H9 (cell line): ENCODE data around the gene TFF1. TPM values are rescaled to one million over a fixed set of nuclear protein-coding genes. Genes with fewer than 3 reads are reported as not detected.

ENCODE experiments used
- DNase-seq: peaks from one replicate; pipeline ENCODE4 v3.0.0-alpha.2; 2017
- H2AFZ ChIP-seq: one replicate; pipeline ENCODE4 v1.6.1; 2013; ENCODE audit warnings: mild to moderate bottlenecking, low read length, control low read depth, moderate library complexity
- H2AK5ac ChIP-seq: 2 replicates; pipeline ENCODE4 v1.6.1; 2013; ENCODE audit warnings: low read length, control low read depth, mixed read lengths; ENCODE audit not compliant: insufficient read length
- H2BK120ac ChIP-seq: one replicate; pipeline ENCODE4 v1.6.1; 2013; ENCODE audit warnings: low read depth, mild to moderate bottlenecking, low read length, control low read depth, inconsistent platforms; ENCODE audit not compliant: poor library complexity, severe bottlenecking
- H2BK12ac ChIP-seq: 2 replicates; pipeline ENCODE4 v1.6.1; 2013; ENCODE audit warnings: low read length, control low read depth, mixed read lengths, low read depth; ENCODE audit not compliant: insufficient read length
- H2BK15ac ChIP-seq: 2 replicates; pipeline ENCODE4 v1.6.1; 2013; ENCODE audit warnings: low read depth, low read length, control low read depth
- H2BK20ac ChIP-seq: one replicate; pipeline ENCODE4 v1.6.1; 2013; ENCODE audit warnings: low read depth, mild to moderate bottlenecking, low read length, control low read depth, inconsistent platforms; ENCODE audit not compliant: poor library complexity, severe bottlenecking
- H2BK5ac ChIP-seq: 2 replicates; pipeline ENCODE4 v1.6.1; 2013; ENCODE audit warnings: low read length, control low read depth, mixed read lengths; ENCODE audit not compliant: insufficient read length
- H3K14ac ChIP-seq: 2 replicates; pipeline ENCODE4 v1.6.1; 2013; ENCODE audit warnings: low read length, control low read depth; ENCODE audit not compliant: insufficient read depth
- H3K18ac ChIP-seq: 2 replicates; pipeline ENCODE4 v1.6.1; 2013; ENCODE audit warnings: low read depth, mild to moderate bottlenecking, mixed read lengths, low read length, control low read depth; ENCODE audit not compliant: insufficient read length
- H3K23ac ChIP-seq: 2 replicates; pipeline ENCODE4 v1.6.1; 2013; ENCODE audit warnings: low read length, control low read depth, mixed read lengths, low read depth; ENCODE audit not compliant: insufficient read length
- H3K23me2 ChIP-seq: 2 replicates; pipeline ENCODE4 v1.6.1; 2013; ENCODE audit warnings: low read depth, mild to moderate bottlenecking, mixed read lengths, low read length, control low read depth; ENCODE audit not compliant: insufficient read length, poor library complexity, severe bottlenecking
- H3K27ac ChIP-seq: 2 replicates; pipeline ENCODE4 v1.5.1; 2013; ENCODE audit warnings: low read length, control low read depth, mixed read lengths, low read depth; ENCODE audit not compliant: insufficient read length
- H3K27me3 ChIP-seq: 2 replicates; pipeline ENCODE4 v1.6.1; 2013; ENCODE audit warnings: low read length, control low read depth, inconsistent platforms; ENCODE audit not compliant: insufficient read depth
- H3K4ac ChIP-seq: 2 replicates; pipeline ENCODE4 v1.6.1; 2013; ENCODE audit warnings: low read depth, mild to moderate bottlenecking, control low read depth, inconsistent platforms, low read length, moderate library complexity
- H3K4me1 ChIP-seq: 2 replicates; pipeline ENCODE4 v1.6.1; 2013; ENCODE audit warnings: low read length, control low read depth, inconsistent platforms; ENCODE audit not compliant: insufficient read depth
- H3K4me2 ChIP-seq: 2 replicates; pipeline ENCODE4 v1.6.1; 2013; ENCODE audit warnings: low read length, control low read depth, mixed read lengths; ENCODE audit not compliant: insufficient read length, insufficient read depth
- H3K56ac ChIP-seq: 2 replicates; pipeline ENCODE4 v1.6.1; 2013; ENCODE audit warnings: low read depth, mild to moderate bottlenecking, mixed read lengths, low read length, control low read depth; ENCODE audit not compliant: insufficient read length
- H3K79me1 ChIP-seq: 2 replicates; pipeline ENCODE4 v1.6.1; 2013; ENCODE audit warnings: low read depth, mild to moderate bottlenecking, moderate library complexity, low read length, control low read depth, inconsistent platforms; ENCODE audit not compliant: insufficient read depth, poor library complexity, severe bottlenecking
- H3K79me2 ChIP-seq: 2 replicates; pipeline ENCODE4 v1.6.1; 2013; ENCODE audit warnings: low read length, control low read depth, inconsistent platforms; ENCODE audit not compliant: insufficient read depth
- H3K9ac ChIP-seq: 2 replicates; pipeline ENCODE4 v1.6.1; 2013; ENCODE audit warnings: low read length, control low read depth, mixed read lengths; ENCODE audit not compliant: insufficient read length; ENCODE audit errors: extremely low read depth
- H3K9me3 ChIP-seq: one replicate; pipeline ENCODE4 v1.6.1; 2013; ENCODE audit warnings: low read depth, low read length, inconsistent platforms; ENCODE audit not compliant: control insufficient read depth
- H3T11ph ChIP-seq: one replicate; pipeline ENCODE4 v1.6.1; 2013; ENCODE audit warnings: mild to moderate bottlenecking, low read length, control low read depth, inconsistent platforms
- H4K20me1 ChIP-seq: one replicate; pipeline ENCODE4 v1.6.1; 2013; ENCODE audit not compliant: control insufficient read depth, insufficient read length, insufficient read depth
- H4K5ac ChIP-seq: 2 replicates; pipeline ENCODE4 v1.6.1; 2013; ENCODE audit warnings: low read depth, mild to moderate bottlenecking, mixed read lengths, low read length, control low read depth; ENCODE audit not compliant: insufficient read length
- H4K8ac ChIP-seq: replicated peaks from 2 replicates; pipeline ENCODE4 v1.6.1; 2013; ENCODE audit warnings: low read length, control low read depth, mixed read lengths, low read depth; ENCODE audit not compliant: insufficient read length
- H4K91ac ChIP-seq: 2 replicates; pipeline ENCODE4 v1.6.1; 2013; ENCODE audit warnings: low read depth, mild to moderate bottlenecking, moderate library complexity, mixed read lengths, low read length, control low read depth; ENCODE audit not compliant: insufficient read length
- H3K27ac Mint-ChIP-seq, 3 experiments: 2 replicates in 2 of 3; 3 replicates in 1 of 3; pipeline ENCODE4 v1.8.0; 2020 to 2021; ENCODE audit warnings: mixed read lengths in 3 of 3, mild to moderate bottlenecking in 1 of 3, moderate library complexity in 1 of 3
- H3K27me3 Mint-ChIP-seq: 2 replicates; pipeline ENCODE4 v1.8.0; 2021; ENCODE audit warnings: low read depth, mild to moderate bottlenecking, moderate library complexity, mixed read lengths
- H3K36me3 Mint-ChIP-seq, 3 experiments: 2 replicates in 2 of 3; 3 replicates in 1 of 3; pipeline ENCODE4 v1.8.0; 2020 to 2021; ENCODE audit warnings: low read depth in 3 of 3, mixed read lengths in 3 of 3; ENCODE audit not compliant: insufficient read depth in 1 of 3
- H3K4me1 Mint-ChIP-seq, 2 experiments: 2 replicates each; pipeline ENCODE4 v1.8.0; 2020; ENCODE audit warnings: mixed read lengths in 2 of 2
- H3K4me3 Mint-ChIP-seq, 2 experiments: 2 replicates in 1 of 2; 3 replicates in 1 of 2; pipeline ENCODE4 v1.8.0; 2020 to 2021; ENCODE audit warnings: mild to moderate bottlenecking in 2 of 2, mixed read lengths in 2 of 2, moderate library complexity in 1 of 2
- H3K9me3 Mint-ChIP-seq, 2 experiments: 2 replicates in 1 of 2; 3 replicates in 1 of 2; pipeline ENCODE4 v1.8.0; 2020; ENCODE audit warnings: mild to moderate bottlenecking in 2 of 2, mixed read lengths in 2 of 2, moderate library complexity in 1 of 2
- CTCF ChIP-seq: fragments of 200-600 bp; sonication (generic); conservative IDR thresholded peaks from 3 replicates; pipeline ENCODE4 v1.8.0; 2021; ENCODE audit warnings: antibody characterized with exemption, mild to moderate bottlenecking
- WGBS: extraction: QIAGEN DNeasy Blood & Tissue Kit; methylation state at CpG from one replicate; pipeline ENCODE4 v1.1.7; 2013; ENCODE audit warnings: missing lambda C conversion rate, low lambda C conversion rate, mixed read lengths; ENCODE audit not compliant: insufficient read length; ENCODE audit errors: extremely low coverage; 5-methylcytosine and 5-hydroxymethylcytosine counted together
- total RNA-seq: library from RNA; stranded (reverse); gene quantifications from 2 replicates; pipeline ENCODE4 v1.2.1, GENCODE V29; 2021

The TFF1 gene
- total RNA-seq, 1 experiment from 2014 or later: not detected

- no peak overlapping the region for H2BK12ac ChIP-seq
- H3K79me2 ChIP-seq: no peaks in the 10 kb centered on the region
- no CpG with 5 or more reads among the region's 8 CpGs for WGBS
- no peak overlapping the region for H2BK120ac ChIP-seq
- H2BK5ac ChIP-seq: no peak overlapping the region
- H3K27me3 ChIP-seq: no peaks in the 10 kb centered on the region
- no peak for TF ChIP-seq CTCF
- Mint-ChIP-seq H3K4me1 (peaks cover 11 to 14% of the 10 kb centered on the region in 2 experiments), H3K36me3 (no peaks in the 10 kb centered on the region), H3K4me3 (no peak overlapping the region), H3K9me3 (no peaks in the 10 kb centered on the region; a peak in 1 of 5 replicates), H3K27me3 (peaks cover 4% of the 10 kb centered on the region), H3K27ac (no peak overlapping the region)
- no peak overlapping the region for H3K27ac ChIP-seq
- H3K79me1 ChIP-seq: no peaks in the 10 kb centered on the region
- no peak overlapping the region for H3K23ac ChIP-seq
- no peaks in the 10 kb centered on the region for H3K9me3 ChIP-seq
- H4K5ac ChIP-seq: no peak overlapping the region
- no peak overlapping the region for H3K18ac ChIP-seq
- no peak overlapping the region for H4K8ac ChIP-seq
- H2BK20ac ChIP-seq: no peak overlapping the region
- no peak overlapping the region for H3K4me2 ChIP-seq
- no peak overlapping the region for H3K14ac ChIP-seq
- H3K23me2 ChIP-seq: no peaks in the 10 kb centered on the region
- H2AFZ ChIP-seq: no peak overlapping the region
- no peak for DNase-seq
- H3K4ac ChIP-seq: no peak overlapping the region
- no peaks in the 10 kb centered on the region for H3K4me1 ChIP-seq
- no peak overlapping the region for H3K56ac ChIP-seq
- no peaks in the 10 kb centered on the region for H4K20me1 ChIP-seq
- H2BK15ac ChIP-seq: no peak overlapping the region
- no peak overlapping the region for H2AK5ac ChIP-seq
- no peak overlapping the region for H4K91ac ChIP-seq
- H3T11ph ChIP-seq: no peak overlapping the region
- H3K9ac ChIP-seq: no peak overlapping the region
Observed at GRCh38 chr21:42414066-42414465, 47.7 kb upstream of the TFF1 start.
